DOHH2 (cell line): Measurements from ENCODE around the gene TBC1D10A.

Source experiments
- H3F3A ChIP-seq: fragments of 200-600 bp; sonication (generic), shearing (Covaris generic); 2 replicates; pipeline ENCODE4 v1.6.0; 2016; ENCODE audit warnings: antibody characterized with exemption, mild to moderate bottlenecking; ENCODE audit not compliant: control insufficient read depth, insufficient read depth
- H3K27ac ChIP-seq: fragments of 200-600 bp; sonication (generic); 2 replicates; pipeline ENCODE4 v1.5.1; 2014; ENCODE audit warnings: low read depth, mild to moderate bottlenecking, low read length, moderate library complexity
- H3K27me3 ChIP-seq: fragments of 200-600 bp; sonication (generic); 2 replicates; pipeline ENCODE4 v1.6.1; 2014; ENCODE audit warnings: mild to moderate bottlenecking, low read length, mixed read lengths; ENCODE audit not compliant: control insufficient read depth
- H3K36me3 ChIP-seq: fragments of 200-600 bp; sonication (generic); 2 replicates; pipeline ENCODE4 v1.6.1; 2014; ENCODE audit warnings: mild to moderate bottlenecking, low read length, moderate library complexity, mixed read lengths; ENCODE audit not compliant: control insufficient read depth
- H3K4me1 ChIP-seq: fragments of 200-600 bp; sonication (generic); 2 replicates; pipeline ENCODE4 v1.6.1; 2014; ENCODE audit warnings: mild to moderate bottlenecking, low read length, mixed read lengths; ENCODE audit not compliant: control insufficient read depth
- H3K4me2 ChIP-seq: fragments of 200-600 bp; sonication (generic); 2 replicates; pipeline ENCODE4 v1.6.0; 2014; ENCODE audit warnings: mild to moderate bottlenecking, low read length, moderate library complexity
- H3K4me3 ChIP-seq: fragments of 200-600 bp; sonication (generic); 2 replicates; pipeline ENCODE4 v1.5.1; 2014; ENCODE audit warnings: mild to moderate bottlenecking, low read length, mixed read lengths
- H3K79me2 ChIP-seq: fragments of 200-600 bp; sonication (generic); 2 replicates; pipeline ENCODE4 v1.6.1; 2014; ENCODE audit warnings: mild to moderate bottlenecking, low read length, mixed read lengths; ENCODE audit not compliant: control insufficient read depth
- H3K9me2 ChIP-seq: fragments of 200-600 bp; sonication (generic); replicated peaks from 2 replicates; pipeline ENCODE4 v1.6.1; 2014; ENCODE audit warnings: mild to moderate bottlenecking, low read length, mixed read lengths; ENCODE audit not compliant: control insufficient read depth
- H3K9me3 ChIP-seq: fragments of 200-600 bp; sonication (generic); 2 replicates; pipeline ENCODE4 v1.6.1; 2014; ENCODE audit warnings: antibody characterized with exemption, low read length, mixed read lengths; ENCODE audit not compliant: control insufficient read depth, insufficient read depth
- H4K20me1 ChIP-seq: fragments of 200-600 bp; sonication (generic); 2 replicates; pipeline ENCODE4 v1.6.0; 2014; ENCODE audit warnings: low read depth, mild to moderate bottlenecking, antibody characterized with exemption, low read length, moderate library complexity; ENCODE audit not compliant: control insufficient read depth, insufficient read depth
- EZH2phosphoT487 ChIP-seq: fragments of 200-600 bp; sonication (generic); IDR thresholded peaks from 2 replicates; pipeline ENCODE4 v1.6.1; 2017; ENCODE audit warnings: borderline replicate concordance, mild to moderate bottlenecking, antibody characterized with exemption, low read length, moderate library complexity, mixed read lengths
- TF ChIP-seq, protein P1 (sequence below): fragments of 200-600 bp; sonication (generic); IDR thresholded peaks from one replicate; pipeline ENCODE4 v1.5.1; 2014; ENCODE audit warnings: antibody characterized with exemption, mild to moderate bottlenecking, low read depth, low read length; ENCODE audit not compliant: poor library complexity, severe bottlenecking

Gene TBC1D10A

DNA sequence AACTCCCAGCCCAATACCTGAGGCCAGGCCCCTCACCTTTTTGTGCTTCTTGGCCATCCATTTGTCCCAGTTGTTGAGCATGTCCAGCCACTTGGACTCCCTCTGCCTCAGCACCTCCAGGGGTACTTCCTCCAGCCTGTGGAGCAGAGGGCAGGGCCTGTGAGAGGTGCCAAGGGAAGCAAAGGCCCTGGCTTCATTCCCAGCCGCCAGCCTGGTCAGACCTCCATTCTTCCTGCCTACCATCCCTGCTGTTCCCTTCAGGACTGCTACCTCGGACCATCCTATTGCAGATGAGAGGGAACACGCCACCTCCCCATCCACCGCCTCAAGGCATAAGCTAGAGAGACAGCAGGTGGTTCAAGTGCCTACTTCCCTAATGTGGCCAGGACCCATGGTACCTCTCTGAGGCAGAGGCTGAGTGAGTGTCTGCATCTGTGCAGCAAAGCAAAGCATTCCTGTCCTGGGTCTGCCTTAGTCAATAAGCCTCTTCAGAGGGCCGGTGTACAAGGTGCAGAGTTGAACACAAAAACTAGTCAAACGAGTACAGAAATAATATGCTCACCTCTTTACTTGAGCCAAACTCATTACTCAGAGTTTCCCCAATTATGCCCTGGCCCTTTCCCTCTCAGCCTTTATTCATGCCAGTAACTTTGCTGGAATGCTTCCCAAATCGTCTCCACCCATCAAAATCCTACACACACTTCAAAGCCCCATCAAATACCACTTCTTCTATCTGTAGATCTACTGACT, 22.1 kb downstream of the TBC1D10A start:
- H3K4me3 ChIP-seq = peak overlapping the region; percentile 69
- H3K79me2 ChIP-seq = peaks cover 6% of the 10 kb centered on the region
- peaks cover 19% of the 10 kb centered on the region for H3F3A ChIP-seq
- peaks cover 12% of the 10 kb centered on the region for H3K36me3 ChIP-seq
- no peaks in the 10 kb centered on the region for H3K27me3 ChIP-seq
- H3K4me1 ChIP-seq = peaks cover 70% of the 10 kb centered on the region
- H3K4me2 ChIP-seq = peak overlapping the region; percentile 98
- no peaks in the 10 kb centered on the region for H3K9me2 ChIP-seq
- peak overlapping the region; percentile 73 for H3K27ac ChIP-seq
- no peaks in the 10 kb centered on the region for H3K9me3 ChIP-seq
- no peak for TF ChIP-seq EZH2phosphoT487
- TF ChIP-seq, protein P1, sequence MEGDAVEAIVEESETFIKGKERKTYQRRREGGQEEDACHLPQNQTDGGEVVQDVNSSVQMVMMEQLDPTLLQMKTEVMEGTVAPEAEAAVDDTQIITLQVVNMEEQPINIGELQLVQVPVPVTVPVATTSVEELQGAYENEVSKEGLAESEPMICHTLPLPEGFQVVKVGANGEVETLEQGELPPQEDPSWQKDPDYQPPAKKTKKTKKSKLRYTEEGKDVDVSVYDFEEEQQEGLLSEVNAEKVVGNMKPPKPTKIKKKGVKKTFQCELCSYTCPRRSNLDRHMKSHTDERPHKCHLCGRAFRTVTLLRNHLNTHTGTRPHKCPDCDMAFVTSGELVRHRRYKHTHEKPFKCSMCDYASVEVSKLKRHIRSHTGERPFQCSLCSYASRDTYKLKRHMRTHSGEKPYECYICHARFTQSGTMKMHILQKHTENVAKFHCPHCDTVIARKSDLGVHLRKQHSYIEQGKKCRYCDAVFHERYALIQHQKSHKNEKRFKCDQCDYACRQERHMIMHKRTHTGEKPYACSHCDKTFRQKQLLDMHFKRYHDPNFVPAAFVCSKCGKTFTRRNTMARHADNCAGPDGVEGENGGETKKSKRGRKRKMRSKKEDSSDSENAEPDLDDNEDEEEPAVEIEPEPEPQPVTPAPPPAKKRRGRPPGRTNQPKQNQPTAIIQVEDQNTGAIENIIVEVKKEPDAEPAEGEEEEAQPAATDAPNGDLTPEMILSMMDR = no peak
- no peaks in the 10 kb centered on the region for H4K20me1 ChIP-seq

DNA sequence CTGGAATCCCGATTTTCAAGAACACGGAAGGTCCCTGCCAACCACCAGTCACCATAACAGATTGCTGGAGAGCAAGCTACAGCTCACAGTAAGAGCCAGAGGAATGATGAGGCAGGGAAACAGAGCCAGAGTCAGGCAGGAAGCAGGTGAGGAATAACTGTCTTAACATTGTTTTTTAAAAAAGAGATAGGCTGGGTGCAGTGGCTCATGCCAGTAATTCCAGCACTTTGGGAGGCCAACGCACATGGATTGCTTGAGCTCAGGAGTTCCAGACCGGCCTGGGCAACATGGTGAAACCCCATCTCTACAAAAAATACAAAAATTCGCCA, 24.0 kb downstream of the TBC1D10A start:
- no peaks in the 10 kb centered on the region for H3K27me3 ChIP-seq
- peak overlapping the region; percentile 61 for H3K4me2 ChIP-seq
- no peaks in the 10 kb centered on the region for H3K9me3 ChIP-seq
- H3K36me3 ChIP-seq = peaks cover 12% of the 10 kb centered on the region
- TF ChIP-seq EZH2phosphoT487 = no peak
- TF ChIP-seq, protein P1 = no peak
- H3K79me2 ChIP-seq = peaks cover 6% of the 10 kb centered on the region
- H4K20me1 ChIP-seq = no peaks in the 10 kb centered on the region
- peak overlapping the region; percentile 35 for H3K4me3 ChIP-seq
- peak overlapping the region; percentile 37 for H3K27ac ChIP-seq
- peaks cover 61% of the 10 kb centered on the region for H3K4me1 ChIP-seq
- peaks cover 19% of the 10 kb centered on the region for H3F3A ChIP-seq
- no peaks in the 10 kb centered on the region for H3K9me2 ChIP-seq

DNA sequence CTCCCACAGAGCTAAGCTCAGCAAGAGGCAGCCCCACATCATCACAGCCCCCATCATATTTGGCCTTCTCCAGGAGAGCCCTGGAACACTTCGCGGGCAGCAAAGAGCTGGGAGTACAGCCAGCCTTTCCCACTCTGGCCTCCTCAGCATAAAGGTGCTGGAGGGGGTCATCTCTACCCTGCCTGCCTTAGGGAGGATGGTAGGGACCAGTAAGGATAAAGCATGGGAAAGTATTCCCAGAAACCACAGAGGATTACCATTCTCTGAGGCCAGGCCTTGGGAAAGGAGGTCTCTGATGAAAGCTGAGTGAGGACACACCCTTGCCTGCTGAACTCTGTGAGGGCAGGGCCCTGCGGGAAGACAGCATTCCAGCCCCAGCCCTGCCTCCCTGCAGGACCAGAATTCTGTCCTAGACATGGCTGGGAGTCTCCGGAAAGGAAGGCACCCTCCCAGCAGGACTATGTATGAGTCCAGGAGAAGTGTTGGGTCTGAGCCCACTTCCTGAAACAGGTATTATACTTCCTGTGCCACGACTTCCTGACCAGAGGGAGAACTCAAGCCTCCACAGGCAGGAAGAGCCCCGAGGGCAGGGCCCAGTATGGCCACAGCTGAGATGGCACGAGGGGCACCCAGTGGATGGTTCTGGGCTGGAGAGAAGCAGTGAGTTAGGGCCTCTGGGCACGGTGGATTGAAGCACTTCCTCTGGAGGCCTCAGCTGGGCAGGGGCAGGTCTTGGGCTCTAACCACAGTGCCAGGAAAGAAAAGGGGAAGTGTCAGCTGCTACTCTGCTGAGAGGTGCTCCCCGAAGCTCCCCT, 24.5 kb downstream of the TBC1D10A start:
- Histone ChIP-seq H3K27me3 (no peaks in the 10 kb centered on the region), H3K36me3 (peaks cover 12% of the 10 kb centered on the region), H3K9me2 (no peaks in the 10 kb centered on the region), H3K4me2 (peak overlapping the region; percentile 61), H3K79me2 (peaks cover 6% of the 10 kb centered on the region), H3K4me3 (peak overlapping the region; percentile 35), H4K20me1 (no peaks in the 10 kb centered on the region), H3F3A (peaks cover 19% of the 10 kb centered on the region), H3K9me3 (no peaks in the 10 kb centered on the region), H3K4me1 (peaks cover 58% of the 10 kb centered on the region), H3K27ac (peak overlapping the region; percentile 37)
- TF ChIP-seq EZH2phosphoT487 = no peak
- TF ChIP-seq, protein P1 = no peak
